Fibroblast of lung (primary cell): ENCODE results near the gene RTN4RL1. TPM values are rescaled to one million over a fixed set of nuclear protein-coding genes. Genes with fewer than 3 reads are reported as not detected.
"Not testable (repeated sequence)": the region's sequence is repeated elsewhere in the genome, so short reads cannot be mapped to it uniquely, and the experiment has no call there.

ENCODE experiments used
- DNase-seq, 2 donors: peaks; one replicate each; pipeline versions ENCODE4 v3.0.0 to v3.0.0-alpha.2; 2010; ENCODE audit warnings: low read depth in 2 of 2
- H2AFZ ChIP-seq: 2 replicates; pipeline ENCODE4 v1.5.1; 2012; ENCODE audit warnings: low read length, control low read depth, inconsistent platforms
- H3K27ac ChIP-seq: 2 replicates; pipeline ENCODE4 v1.5.1; 2011; ENCODE audit warnings: low read length, control low read depth; ENCODE audit not compliant: insufficient read depth
- H3K27me3 ChIP-seq: 2 replicates; pipeline ENCODE4 v1.5.1; 2011; ENCODE audit warnings: mild to moderate bottlenecking, low read length; ENCODE audit not compliant: control insufficient read depth, insufficient read depth
- H3K36me3 ChIP-seq: 2 replicates; pipeline ENCODE4 v1.5.1; 2011; ENCODE audit warnings: low read length; ENCODE audit not compliant: control insufficient read depth, insufficient read depth
- H3K4me1 ChIP-seq: 2 replicates; pipeline ENCODE4 v1.5.1; 2011; ENCODE audit warnings: low read length; ENCODE audit not compliant: control insufficient read depth, insufficient read depth; ENCODE audit errors: extremely low read depth
- H3K4me2 ChIP-seq: 2 replicates; pipeline ENCODE4 v1.5.1; 2011; ENCODE audit warnings: low read length, control low read depth; ENCODE audit not compliant: insufficient read depth; ENCODE audit errors: extremely low read depth
- H3K4me3 ChIP-seq, 4 experiments: fragments of 200-600 bp in 1 of 4; sonication (generic) in 1 of 4; replicated peaks in 1 of 4; 2 replicates each; pipeline ENCODE4 v1.5.1; 2011 to 2016; ENCODE audit warnings: low read length in 4 of 4, low read depth in 3 of 4, mild to moderate bottlenecking in 3 of 4, control low read depth in 2 of 4, inconsistent platforms in 1 of 4, mixed read lengths in 1 of 4; ENCODE audit not compliant: insufficient read depth in 1 of 4; ENCODE audit errors: control extremely low read depth in 1 of 4
- H3K79me2 ChIP-seq: 2 replicates; pipeline ENCODE4 v1.5.1; 2012; ENCODE audit warnings: mild to moderate bottlenecking, low read length, inconsistent platforms; ENCODE audit not compliant: control insufficient read depth, insufficient read depth
- H3K9ac ChIP-seq: 2 replicates; pipeline ENCODE4 v1.5.1; 2011; ENCODE audit warnings: mild to moderate bottlenecking, low read length, control low read depth; ENCODE audit not compliant: insufficient read depth
- H3K9me3 ChIP-seq: 2 replicates; pipeline ENCODE4 v1.5.1; 2012; ENCODE audit warnings: low read depth, low read length; ENCODE audit not compliant: control insufficient read depth, insufficient read depth
- H4K20me1 ChIP-seq: 2 replicates; pipeline ENCODE4 v1.5.1; 2011; ENCODE audit warnings: low read length; ENCODE audit not compliant: control insufficient read depth, insufficient read depth; ENCODE audit errors: extremely low read depth
- EZH2 ChIP-seq: IDR thresholded peaks from 2 replicates; pipeline ENCODE4 v1.5.1; 2012; ENCODE audit warnings: low read length, control low read depth, mild to moderate bottlenecking; ENCODE audit errors: missing control alignments
- polyA plus RNA-seq, 2 donors: library from polyadenylated mRNA; depleted of rRNA in 1 of 2; stranded (reverse) in 1 of 2; unstranded in 1 of 2; fragments of >200 nt; gene quantifications; 2 replicates each; pipeline ENCODE4 v1.2.1, GENCODE V29; 2011 to 2012; ENCODE audit warnings: missing spikeins in 1 of 2
- total RNA-seq: library from RNA; depleted of rRNA; stranded (reverse); fragments of >200 nt; gene quantifications from 2 replicates; pipeline ENCODE4 v1.2.1, GENCODE V29; 2014
- TF ChIP-seq, protein P1 (sequence below), 2 donors: IDR thresholded peaks in 1 of 2; conservative IDR thresholded peaks in 1 of 2; 1 replicate in 1 of 2; 2 replicates in 1 of 2; pipeline ENCODE4 v1.5.1; 2011 to 2012; ENCODE audit warnings: low read length in 2 of 2, control low read depth in 1 of 2, inconsistent platforms in 1 of 2, low read depth in 1 of 2, mild to moderate bottlenecking in 1 of 2

The RTN4RL1 gene
- total and polyA plus RNA-seq, 2 donors (not counting 1 experiment from before 2014, with no cell fraction given) = 0.39 to 0.83 TPM

DNA sequence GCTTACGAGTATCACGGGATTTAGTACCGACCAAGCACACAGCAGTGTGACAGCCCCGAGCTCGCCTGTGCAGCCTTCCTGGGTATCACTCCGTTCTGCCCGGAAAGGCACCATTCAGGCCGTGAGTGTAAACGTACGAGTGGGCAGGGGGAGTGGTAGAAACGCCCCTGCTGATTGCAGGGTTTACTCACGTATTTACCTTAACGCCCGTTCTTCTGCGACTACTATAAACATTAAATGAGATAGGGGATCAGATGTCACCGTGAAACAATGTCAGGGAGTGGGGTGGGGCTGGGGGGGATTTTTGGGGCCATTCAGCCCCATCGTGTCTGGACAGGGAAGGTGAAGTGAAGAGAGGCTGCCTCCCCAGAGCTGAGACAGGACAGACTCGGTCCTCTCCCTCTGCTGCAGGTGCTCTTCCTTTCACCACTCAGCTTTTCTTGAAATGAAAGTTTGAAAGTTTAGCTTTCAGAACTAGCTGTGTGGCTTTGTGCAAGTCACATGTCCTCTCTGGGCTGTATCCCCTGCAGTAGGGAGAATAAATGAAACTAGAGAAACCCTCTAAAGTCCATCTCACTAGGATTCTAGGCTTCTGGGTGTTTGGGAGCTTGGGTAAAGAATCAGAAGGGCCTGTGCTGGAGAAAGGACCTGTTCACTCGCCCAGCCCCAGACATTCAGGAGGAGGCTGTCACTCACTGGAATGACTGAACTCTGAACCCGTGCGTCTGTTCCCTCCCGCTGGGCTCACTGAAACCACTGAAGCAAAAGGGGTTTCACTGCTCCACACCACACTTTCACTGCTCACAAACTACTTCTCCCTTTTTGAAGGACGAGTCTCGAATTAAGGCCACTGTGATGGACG, 128.7 kb downstream of the RTN4RL1 start:
- Histone ChIP-seq H4K20me1 (no peaks in the 10 kb centered on the region), H3K9me3 (no peaks in the 10 kb centered on the region), H3K9ac (no peak overlapping the region), H3K4me3 (no peak overlapping the region), H3K79me2 (no peaks in the 10 kb centered on the region), H3K27me3 (no peaks in the 10 kb centered on the region), H2AFZ (no peak overlapping the region), H3K36me3 (peaks cover 4% of the 10 kb centered on the region), H3K4me1 (no peaks in the 10 kb centered on the region), H3K27ac (no peak overlapping the region), H3K4me2 (no peak overlapping the region)
- TF ChIP-seq, protein P1, sequence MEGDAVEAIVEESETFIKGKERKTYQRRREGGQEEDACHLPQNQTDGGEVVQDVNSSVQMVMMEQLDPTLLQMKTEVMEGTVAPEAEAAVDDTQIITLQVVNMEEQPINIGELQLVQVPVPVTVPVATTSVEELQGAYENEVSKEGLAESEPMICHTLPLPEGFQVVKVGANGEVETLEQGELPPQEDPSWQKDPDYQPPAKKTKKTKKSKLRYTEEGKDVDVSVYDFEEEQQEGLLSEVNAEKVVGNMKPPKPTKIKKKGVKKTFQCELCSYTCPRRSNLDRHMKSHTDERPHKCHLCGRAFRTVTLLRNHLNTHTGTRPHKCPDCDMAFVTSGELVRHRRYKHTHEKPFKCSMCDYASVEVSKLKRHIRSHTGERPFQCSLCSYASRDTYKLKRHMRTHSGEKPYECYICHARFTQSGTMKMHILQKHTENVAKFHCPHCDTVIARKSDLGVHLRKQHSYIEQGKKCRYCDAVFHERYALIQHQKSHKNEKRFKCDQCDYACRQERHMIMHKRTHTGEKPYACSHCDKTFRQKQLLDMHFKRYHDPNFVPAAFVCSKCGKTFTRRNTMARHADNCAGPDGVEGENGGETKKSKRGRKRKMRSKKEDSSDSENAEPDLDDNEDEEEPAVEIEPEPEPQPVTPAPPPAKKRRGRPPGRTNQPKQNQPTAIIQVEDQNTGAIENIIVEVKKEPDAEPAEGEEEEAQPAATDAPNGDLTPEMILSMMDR (conservative IDR thresholded peaks at IDR 0.05 in 1 of 2, IDR thresholded peaks at IDR 0.05 in 1 of 2; ENCODE audit: low read depth in 1 of 2, low read length in 2 of 2) = no peak
- no peak for TF ChIP-seq EZH2
- no peak for DNase-seq

GRCh38 chr17:1895479-1895878, 129.7 kb downstream of the RTN4RL1 start:
- not testable (repeated sequence) for H4K20me1 ChIP-seq, H3K4me2 ChIP-seq, H3K36me3 ChIP-seq, H3K4me1 ChIP-seq, H2AFZ ChIP-seq, H3K4me3 ChIP-seq, DNase-seq, H3K9ac ChIP-seq, H3K79me2 ChIP-seq, H3K27me3 ChIP-seq, H3K27ac ChIP-seq, H3K9me3 ChIP-seq

DNA sequence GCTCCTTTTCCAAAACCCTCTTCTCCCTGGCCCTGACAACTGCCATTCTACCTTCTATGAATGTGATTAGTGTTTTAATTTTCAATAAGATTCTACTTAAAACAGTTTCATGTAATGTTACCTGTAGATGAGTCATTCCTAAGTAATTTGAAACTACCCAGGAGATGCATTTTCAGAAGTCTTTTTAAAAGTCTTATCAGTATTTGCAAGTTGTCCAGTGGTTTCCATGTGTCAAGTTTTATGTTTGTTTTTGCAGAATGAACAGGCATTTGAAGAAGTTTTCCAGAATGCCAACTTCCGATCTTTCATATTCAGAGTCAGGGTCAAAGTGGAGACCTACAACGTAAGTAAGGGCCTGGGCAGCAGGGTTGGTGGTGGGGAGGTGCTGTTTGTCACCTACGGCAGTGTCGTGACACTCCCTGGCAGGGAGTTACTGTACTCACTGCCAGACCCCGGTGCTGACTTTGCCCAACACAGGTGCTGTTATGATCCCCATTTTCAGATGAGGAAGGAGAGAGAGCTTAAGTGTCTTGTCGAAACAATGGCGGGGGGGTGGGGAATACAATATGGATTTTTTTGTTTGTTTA, 130.3 kb downstream of the RTN4RL1 start:
- no peak overlapping the region for H3K27ac ChIP-seq
- H3K4me1 ChIP-seq = no peaks in the 10 kb centered on the region
- peaks cover 4% of the 10 kb centered on the region for H3K36me3 ChIP-seq
- no peak overlapping the region for H3K4me2 ChIP-seq
- no peaks in the 10 kb centered on the region for H3K27me3 ChIP-seq
- no peak overlapping the region for H3K4me3 ChIP-seq
- H4K20me1 ChIP-seq = no peaks in the 10 kb centered on the region
- DNase-seq = no peak
- no peak overlapping the region for H3K9ac ChIP-seq
- no peaks in the 10 kb centered on the region for H3K9me3 ChIP-seq
- TF ChIP-seq, protein P1 (conservative IDR thresholded peaks at IDR 0.05 in 1 of 2, IDR thresholded peaks at IDR 0.05 in 1 of 2; ENCODE audit: low read depth in 1 of 2, low read length in 2 of 2) = no peak
- no peak for TF ChIP-seq EZH2
- no peaks in the 10 kb centered on the region for H3K79me2 ChIP-seq
- H2AFZ ChIP-seq = no peak overlapping the region
